ENCODE data around the gene SIPA1L3.

The SIPA1L3 gene

DNA sequence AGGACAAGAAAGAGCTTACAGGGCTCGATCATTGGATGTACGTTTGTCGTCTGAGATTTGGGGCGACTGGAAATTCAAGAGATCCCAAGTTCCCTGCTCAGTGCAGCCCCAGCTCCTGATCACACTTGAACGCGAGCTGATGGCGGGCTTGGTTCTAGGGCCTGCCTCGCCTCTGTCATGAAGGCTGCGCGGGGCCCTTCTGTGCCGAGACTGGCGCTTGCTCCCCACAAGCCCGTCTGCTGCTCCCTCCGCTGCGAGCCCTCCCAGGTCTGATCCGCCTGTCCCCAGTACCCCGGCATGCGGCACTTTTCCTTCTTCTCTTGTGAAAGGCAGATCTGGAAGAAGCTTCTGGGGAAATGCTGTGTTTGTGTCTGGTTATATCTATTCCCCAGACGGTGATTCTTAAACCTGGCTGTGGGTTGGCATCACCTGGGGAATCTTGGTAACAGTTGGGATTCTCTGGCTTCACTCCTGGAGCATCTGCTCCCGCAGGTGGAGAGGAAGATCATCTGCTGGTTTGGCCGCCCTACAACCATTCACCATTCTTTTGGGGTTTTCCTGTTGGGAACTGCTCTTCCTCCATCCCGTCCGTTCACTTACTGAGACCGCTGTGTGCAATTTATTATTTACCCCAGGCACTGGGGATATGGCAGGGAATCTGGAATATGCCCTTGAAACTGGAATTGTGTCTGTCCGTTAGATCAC lies 43.6 kb downstream of the SIPA1L3 start:
- no peak for DNase-seq

DNA sequence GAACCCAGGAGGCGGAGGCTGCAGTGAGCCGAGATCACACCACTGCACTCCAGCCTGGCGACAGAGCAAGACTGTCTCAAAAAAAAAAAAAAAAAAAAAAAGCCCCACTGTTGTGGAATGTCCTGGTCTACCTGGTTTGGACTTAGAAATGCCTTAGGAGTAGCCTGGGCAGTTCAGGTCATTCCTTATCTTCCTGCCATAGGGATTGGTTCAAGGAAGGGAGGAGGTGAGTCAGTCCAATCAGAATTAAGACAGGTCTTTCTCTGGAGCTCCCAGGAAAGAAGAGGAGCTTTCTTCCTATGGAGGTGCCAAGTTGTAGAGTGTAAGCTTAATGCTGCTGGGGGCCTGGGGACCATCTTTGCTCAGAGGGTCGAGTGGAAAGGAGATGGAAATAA lies 44.8 kb downstream of the SIPA1L3 start:
- DNase-seq: no peak

DNA sequence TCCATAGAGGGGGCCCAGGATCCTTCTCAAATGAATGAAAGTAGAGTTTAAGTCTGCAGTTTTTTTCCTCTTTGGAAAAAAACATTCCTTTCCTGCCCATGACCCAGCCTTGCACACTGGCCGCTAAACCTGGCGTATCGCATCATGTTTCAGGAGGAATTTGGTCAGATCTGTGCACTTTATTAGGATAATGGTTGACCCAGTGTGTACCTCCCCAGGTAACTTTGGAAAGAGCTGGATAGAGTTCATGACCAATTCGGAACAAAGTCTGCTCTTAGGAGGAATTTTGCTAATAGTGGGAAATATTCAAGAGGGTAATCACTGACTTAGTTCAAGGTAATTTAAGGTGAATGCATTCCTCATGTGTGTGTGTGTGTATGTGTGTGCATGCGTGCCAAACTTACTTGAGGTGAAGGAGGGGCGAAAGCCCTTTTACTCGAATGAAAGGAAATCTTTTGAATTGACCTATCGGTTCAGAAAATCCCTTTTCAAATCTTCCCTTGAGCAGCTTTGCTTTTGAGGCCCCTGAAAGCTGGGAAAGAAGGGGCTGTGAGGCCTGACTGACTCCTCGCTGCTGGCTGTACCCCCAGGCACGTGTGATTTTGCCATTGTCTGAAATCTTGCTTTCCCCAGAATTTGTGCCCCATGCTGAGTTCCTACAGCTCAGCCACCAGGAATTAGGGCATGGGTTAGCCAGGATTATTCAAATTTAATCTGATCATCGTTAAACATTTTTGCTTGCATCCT lies 46.3 kb downstream of the SIPA1L3 start:
- DNase-seq: no peak

DNA sequence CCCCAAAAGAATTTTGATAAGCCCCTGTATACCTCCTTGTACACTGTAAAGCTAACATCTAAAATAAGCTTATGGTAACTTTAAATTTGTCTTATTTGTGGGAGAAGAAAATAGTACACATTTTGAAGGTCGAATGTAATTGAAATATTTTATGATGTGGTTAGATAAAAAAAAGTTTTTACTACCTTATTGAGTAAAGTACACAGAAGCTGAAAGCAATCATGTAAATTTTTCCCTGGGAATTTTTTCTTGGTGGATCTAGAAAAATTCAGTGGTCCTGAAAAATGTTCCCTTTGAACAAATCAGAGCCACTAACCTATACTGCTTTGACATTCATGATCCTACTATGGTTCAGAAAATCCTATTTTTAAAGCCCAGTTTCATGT lies 46.9 kb downstream of the SIPA1L3 start:
- no peak for DNase-seq

DNA sequence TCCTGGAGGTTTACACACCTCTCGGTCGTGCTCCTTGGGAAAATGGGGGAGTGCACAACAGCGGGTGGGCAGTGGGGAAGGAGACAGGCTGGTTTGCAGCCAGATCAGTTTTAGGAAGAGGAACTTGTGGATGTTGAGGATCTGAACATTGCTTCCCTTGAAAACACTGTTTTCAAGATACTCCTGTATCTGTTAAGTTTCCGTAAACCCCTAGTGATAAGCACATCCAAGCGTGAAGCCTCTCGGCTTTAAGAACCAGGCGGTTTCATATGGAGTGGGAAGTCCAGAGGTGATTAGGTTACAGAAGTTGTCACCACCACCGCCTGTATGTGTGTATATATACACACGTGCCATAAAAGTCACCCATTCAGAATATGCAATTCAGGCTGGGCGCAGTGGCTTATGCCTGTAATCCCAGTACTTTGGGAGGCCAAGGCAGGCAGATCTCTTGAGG lies 47.4 kb downstream of the SIPA1L3 start:
- DNase-seq: no peak

DNA sequence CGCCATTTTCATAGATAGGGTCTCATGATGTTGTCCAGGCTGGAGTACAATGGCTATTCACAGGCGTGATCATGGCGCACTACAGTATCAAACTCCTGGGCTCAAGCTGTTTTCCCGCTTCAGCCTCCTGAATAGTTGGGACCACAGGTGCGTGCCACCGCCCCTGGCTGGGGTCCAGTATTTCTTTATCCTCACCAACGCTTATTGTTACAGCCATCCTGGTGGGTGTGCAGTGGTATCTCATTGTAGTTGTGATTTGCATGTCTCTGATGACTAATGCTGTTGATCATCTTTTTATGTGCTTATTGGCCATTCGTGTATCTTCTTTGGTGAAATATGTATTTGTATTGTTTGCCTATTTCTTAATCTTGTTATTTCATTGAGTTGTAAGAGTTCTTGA lies 49.0 kb downstream of the SIPA1L3 start:
- DNase-seq: no peak

DNA sequence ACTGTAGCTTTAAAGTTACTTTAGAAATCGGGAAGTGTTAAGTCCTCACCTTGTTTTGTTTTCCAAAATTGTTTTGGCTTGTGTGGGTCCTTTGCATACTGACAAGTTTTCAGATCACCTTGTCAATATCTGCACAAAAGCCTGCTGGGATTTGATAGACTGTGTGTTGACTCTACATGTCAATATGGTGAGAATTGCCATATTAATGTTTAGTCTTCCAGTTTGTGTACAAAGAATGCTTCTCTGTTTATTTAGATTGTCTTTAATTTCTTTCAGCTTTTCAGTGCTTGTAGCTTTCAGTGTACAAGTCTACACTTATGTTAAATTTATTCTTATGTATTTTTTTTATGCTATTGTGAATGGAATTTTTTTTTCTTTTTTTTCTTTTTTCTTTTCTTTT lies 50.2 kb downstream of the SIPA1L3 start:
- no peak for DNase-seq

DNA sequence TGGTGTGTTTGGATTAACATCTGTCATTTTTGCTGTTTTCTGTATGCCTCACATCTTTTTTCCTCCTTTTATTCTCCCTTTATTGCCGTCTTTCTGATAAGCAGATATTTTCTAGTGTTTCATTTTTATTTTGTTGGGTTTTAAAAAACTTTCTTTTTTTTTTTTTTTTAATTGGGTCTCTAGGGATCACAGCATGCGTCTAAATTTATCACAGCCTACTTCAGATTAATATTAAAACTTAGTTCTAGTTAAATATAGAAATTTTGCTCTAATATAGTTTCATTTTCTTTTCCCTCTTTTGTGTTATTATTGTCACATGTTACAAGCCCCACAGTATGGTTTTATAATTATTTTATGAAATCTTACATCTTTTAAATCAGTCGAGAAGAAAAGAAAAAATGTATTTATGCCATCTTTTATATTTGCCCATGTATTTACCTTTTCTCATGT lies 52.7 kb downstream of the SIPA1L3 start:
- no peak for DNase-seq

DNA sequence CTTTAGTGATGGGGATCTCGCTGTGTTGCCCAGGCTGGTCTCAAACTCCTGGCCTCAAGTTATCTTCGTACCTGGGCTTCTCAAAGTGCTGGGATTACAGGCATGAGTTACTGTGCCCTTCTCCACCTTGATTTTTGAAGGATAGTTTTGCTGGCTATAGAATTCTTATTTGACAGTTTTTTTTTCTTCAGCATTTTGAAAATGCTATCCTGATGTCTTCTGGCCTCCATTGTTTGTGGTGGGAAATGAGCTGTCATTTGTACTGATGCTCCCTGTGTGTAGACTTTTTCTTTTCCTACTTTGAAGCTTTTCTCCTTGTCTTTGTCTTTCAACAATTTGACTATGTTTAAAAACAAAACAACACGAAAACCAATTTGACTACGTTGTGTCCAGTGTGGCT lies 54.2 kb downstream of the SIPA1L3 start:
- no peak for DNase-seq

DNA sequence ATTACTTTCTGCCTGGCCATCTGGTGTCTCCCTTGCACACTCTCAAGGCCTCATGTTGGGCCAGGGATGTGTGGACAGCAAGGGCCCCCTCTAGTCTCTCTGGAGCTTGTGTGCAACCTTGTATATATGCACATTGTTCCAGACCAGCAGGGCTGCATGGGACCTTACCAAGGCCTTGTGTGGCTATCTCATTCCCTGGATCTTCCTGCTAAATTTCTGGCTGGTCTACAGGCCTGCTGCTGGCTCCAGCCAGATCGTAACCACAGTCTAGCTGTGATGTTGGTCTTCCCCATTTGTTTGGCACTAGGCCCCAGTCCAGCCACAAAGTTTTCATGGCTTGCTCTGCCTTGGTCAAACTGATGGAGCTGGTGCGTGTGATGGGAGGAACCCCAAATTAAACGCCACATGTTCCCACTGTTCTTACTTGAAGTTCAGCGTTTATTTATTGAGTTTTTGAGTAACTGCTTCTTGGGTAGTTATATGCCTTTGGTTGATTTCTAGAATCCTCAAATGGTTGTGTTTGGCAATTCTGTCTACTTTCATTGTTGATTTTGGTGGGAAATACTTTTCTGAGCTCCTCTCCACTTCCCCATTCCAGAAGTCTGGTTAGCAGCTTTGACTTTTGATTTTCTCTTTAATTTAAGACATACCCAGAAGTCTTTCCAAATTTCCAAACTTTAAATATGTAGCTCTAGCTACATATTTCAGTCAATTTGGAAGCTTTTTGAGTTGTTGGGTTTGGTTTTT lies 56.4 kb downstream of the SIPA1L3 start:
- peak in 1 of 2 experiments; percentile 58 for DNase-seq

DNA sequence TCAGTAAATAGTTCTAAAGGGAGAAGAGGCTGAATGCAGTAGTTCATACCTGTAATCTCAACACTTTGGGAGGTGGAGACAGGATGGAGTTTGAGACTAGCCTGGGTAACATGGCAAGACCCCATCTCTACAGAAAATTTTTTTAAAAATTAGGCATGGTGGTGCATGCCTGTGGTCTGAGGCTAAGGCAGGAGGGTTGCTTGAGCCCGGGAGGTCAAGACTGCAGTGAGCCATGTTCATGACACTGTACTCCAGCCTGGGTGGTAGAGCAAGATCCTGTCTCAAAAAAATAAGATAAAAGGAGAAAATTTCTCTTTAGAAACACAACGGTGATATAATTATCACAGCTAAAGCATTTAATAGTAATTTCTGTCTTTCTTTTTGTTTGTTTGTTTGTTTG lies 57.1 kb downstream of the SIPA1L3 start:
- no peak for DNase-seq

DNA sequence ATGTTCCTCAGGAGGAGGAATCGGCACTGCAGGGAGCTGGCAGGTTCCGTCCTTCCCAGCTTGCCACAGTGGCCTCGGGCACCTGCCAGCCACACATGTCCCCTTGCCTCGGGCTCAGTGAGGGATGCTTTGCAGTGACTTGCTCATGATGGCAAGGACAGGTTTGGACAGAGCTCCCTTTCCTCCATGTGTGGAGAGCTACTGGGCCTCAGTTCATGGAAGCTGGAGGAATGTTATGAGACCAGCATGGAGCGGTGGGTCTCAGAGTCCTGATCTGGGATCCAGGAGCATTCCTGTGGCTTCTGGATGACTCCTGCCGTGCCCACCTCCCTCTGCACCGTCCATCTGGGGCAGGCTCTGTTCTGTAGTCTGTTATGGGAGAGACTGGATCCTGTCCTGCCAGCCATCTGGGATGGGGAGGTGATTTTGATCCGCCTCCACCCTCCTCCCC lies 59.2 kb downstream of the SIPA1L3 start:
- DNase-seq: no peak

DNA sequence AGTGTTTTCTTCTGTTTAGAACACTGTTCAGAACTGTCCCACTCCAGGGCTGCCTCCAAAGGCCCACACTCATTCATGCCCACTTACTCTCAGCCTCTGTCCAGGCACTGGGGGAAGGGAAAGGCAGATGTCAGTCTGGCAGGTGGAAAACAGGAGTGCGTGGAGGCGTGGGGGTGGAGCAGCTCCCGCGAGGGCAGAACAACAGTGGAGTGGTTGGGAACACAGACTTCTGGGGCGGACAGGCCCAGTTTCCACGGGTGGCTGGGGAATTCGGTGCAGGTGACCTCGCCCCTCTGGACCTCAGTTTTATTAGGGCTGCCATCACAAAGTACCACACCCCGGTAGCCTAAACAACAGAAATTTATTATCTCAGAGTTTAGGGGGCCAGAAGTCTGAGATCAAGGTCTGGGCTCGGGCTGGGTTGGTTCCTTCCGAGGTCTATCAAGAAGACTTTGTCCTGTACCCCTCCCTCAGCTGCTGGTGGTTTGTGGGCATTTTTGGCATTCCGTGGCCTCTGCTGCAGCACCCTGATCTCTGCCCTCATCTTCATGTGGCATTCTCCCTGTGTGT lies 59.7 kb downstream of the SIPA1L3 start:
- no peak for DNase-seq

DNA sequence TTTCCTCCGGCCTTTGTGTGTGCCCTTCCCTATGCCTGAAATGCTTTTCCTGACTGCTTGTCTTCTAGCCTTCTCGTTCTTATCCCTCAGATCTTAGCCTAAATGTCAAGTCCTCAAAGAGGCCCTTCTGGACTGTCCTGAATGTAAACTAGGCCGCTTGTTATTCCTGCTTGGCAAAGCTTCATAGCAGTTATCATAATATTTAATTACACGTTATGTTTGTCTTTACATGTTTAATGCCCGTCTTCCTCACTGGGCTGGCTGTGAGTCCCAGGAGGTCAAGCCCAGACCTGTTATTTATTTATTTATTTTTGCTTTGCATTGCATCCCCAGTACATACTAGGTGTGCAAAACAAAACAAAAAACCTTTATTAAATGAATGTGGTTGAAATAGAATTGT lies 62.7 kb downstream of the SIPA1L3 start:
- DNase-seq: no peak

DNA sequence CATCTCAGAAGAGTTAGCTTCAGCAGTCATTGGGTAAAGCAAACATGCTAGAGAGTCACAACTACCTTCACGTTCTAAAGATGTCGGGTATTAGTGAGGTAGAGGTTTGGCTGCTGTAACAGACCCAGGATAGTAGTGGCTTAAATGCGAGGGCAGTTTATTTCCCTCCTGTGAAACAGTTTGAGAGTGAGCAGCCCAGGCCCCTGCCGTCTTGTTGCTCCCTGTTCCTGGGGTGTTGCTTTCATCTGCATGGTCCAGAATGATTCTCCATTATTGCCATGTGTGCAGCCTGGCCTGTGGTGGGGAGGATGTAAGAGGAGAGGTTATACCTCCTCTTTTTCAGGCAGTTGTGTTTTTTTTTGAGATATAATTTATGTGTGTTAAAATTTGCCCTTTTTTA lies 63.7 kb downstream of the SIPA1L3 start:
- no peak for DNase-seq

DNA sequence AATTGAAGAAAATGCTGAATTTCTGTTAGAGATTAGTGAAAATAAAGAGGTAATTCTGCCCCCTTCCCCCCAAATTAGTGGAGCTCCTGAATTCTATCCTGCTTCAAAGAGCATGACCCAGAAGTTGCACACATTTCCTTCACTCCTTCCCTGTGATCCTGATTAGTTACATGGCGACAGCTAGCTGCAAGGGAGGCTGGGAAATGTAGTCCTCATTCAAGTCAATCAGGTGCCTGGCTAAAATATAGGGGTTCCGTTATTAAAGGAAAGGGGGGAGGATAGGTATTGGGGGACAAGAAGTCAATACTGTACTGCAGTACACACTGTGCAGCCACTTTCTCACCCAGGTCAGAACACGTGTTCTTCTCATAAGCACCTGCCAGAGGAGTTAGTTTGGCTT lies 65.8 kb downstream of the SIPA1L3 start:
- no peak for DNase-seq

DNA sequence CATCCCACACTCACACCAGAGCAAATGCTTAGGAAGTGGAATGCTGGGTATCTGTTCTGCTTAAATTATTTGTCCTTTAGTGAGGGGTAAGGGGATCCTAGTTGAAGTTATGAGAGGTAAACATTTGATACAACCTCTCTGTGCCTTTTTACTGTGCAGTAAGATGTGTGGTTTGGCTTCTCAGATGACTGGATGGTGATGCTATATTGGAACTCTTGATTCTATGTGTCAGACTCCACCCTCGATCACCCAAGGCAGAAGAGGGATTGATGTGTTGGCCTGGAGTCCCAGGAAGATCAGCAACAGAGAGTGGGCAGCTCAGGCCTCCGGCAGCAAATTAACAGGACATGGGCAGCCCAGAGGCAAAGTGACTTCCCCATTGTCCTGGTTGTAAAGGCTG lies 66.7 kb downstream of the SIPA1L3 start:
- no peak for DNase-seq

DNA sequence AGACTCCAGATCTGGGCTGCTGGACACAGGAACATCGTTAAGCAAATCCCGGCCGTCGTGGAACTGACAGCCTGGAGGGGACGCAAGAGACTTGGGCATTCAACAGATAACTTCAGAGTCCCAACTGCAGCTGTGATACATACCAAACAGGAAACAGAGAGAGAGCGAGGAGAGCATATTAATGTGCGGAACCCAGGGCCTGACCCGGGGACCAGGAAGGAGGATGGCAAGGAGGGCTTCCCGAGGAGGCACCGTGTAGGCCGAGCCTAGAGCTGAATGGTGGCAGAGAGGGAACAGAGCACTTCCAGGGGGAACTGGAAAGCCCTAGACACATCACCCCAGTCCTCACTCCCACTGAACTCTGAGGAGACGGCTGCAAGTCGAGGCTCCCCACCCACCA lies 68.1 kb downstream of the SIPA1L3 start:
- no peak for DNase-seq

DNA sequence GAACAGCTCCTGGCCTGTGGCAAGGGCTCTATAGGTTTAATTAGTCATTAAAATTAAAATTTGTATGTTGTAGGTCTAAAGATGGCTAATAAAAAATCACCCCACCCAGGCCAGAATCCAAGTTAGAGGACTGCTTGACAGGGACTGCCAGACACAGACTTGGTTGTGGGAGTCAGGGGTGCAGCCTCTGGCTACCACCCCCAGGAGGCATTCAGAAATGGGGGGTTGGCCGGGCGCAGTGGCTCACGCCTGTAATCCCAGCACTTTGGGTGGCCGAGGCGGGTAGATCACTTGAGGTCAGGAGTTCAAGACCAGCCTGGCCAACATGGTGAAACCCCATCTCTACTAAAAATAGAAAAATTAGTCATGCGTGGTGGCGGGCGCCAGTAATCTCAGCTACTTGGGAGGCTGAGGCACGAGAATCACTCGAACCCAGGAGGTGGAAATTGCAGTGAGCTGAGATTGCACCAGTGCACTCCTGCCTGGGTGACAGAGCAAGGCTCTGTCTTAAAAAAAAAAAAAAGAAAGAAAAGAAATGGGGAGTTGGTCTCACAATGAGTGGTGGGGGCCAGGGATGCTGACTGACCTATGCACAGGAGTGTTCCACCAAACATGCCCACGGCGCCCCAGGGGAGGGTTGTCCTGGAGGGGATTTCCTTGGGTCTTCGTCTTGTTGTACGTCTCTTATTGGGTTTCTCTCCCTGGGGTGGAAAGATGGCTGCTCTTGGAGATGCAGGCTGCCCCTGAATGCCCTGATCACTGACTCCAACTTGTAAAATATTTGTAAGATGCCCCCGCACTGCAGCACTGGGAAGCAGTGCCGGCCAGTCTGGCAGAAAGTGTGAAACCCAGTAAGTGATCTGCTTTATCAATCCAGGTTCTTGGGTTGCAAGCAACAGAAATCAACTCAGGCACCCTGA lies 68.8 kb downstream of the SIPA1L3 start:
- no peak for DNase-seq

DNA sequence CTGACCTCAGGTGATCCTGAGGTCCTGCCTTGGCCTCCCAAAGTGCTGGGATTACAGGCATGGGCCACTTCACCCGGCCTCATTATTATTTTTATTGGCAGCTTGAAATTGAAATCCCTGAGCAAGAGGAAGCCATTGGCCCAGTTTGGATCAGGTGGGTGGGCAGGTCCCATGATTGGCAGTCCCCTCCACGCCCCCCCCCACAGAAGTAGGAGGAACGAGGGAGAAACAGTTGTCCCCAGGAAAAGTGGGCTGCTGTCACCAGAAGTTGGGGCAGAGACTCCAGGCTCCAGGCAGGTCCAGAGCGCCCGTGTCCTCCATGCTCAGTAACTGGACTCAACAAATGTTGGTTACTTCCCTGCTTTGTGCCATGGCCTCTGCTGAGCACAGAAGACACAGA lies 70.4 kb downstream of the SIPA1L3 start:
- DNase-seq: no peak

DNA sequence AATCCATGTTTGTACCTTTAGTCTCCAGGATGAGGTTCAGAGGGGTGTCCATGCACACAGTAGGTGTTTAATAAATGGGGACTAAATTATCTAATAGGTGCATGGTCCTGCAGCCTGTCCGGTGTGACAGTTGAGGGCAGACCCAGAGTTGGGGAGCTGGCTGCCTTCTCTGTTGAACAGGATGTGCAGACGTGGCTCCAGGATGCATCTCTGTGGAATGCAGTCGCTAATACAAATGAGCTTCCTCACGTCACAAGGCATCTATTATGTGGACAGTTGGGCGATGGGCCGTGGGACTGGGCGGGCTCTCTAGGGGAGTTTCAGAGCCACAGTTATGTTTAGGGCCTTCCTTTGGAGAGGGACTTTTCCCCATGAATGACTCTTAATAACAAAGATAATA lies 71.0 kb downstream of the SIPA1L3 start:
- DNase-seq: no peak

DNA sequence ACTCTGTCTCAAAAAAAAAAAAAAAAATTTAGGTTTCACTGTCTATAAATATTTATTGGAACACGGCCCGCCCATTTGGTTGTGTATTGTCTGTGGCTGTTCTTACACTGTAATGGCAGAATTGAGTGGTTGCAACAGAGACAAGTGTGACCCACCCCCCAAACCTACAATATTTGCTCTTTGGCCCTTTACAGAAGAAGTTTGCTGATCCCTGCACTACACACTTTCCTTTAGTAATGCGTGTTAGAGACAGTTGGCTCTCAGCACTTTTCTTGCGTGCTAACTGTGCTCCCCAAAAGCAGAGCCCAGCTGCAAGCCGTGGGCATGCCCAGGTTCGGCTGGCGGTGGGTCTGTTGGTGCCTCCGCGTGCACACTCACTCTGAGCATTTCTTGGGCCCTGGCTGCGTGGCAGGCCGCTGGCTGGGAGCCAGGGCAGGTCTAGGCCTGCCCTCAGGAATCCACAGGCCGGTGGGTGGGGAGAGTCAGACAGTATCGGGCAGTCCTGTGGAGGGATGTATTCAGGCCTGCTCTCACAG lies 72.6 kb downstream of the SIPA1L3 start:
- peak in 1 of 2 experiments; percentile 30 for DNase-seq

Data from NCI-H446 (cell line).